HUES64 (cell line): ENCODE measurements around the gene CPPED1.
"Not testable (repeated sequence)": the region's sequence is repeated elsewhere in the genome, so short reads cannot be mapped to it uniquely, and the experiment has no call there.

Experiments
- H3K27ac ChIP-seq: 2 replicates; pipeline ENCODE4 v1.7.0; 2013; ENCODE audit warnings: low read depth, low read length, inconsistent platforms
- H3K27me3 ChIP-seq: 2 replicates; pipeline ENCODE4 v1.6.1; 2013; ENCODE audit warnings: mild to moderate bottlenecking, low read length; ENCODE audit not compliant: insufficient read depth
- H3K36me3 ChIP-seq: 2 replicates; pipeline ENCODE4 v1.6.1; 2013; ENCODE audit warnings: mild to moderate bottlenecking, low read length; ENCODE audit not compliant: insufficient read depth
- H3K4me1 ChIP-seq: 2 replicates; pipeline ENCODE4 v1.6.1; 2013; ENCODE audit warnings: mild to moderate bottlenecking, low read length, moderate library complexity; ENCODE audit not compliant: insufficient read depth
- H3K4me3 ChIP-seq: 2 replicates; pipeline ENCODE4 v1.5.1; 2013; ENCODE audit warnings: mild to moderate bottlenecking, low read length, moderate library complexity
- H3K9ac ChIP-seq: 2 replicates; pipeline ENCODE4 v1.6.1; 2013; ENCODE audit warnings: mild to moderate bottlenecking, low read depth, low read length
- H3K9me3 ChIP-seq: 2 replicates; pipeline ENCODE4 v1.6.1; 2013; ENCODE audit warnings: low read depth, low read length; ENCODE audit not compliant: insufficient read depth
- WGBS: fragments of 150-250, 120-280 bp; methylation state at CpG from one replicate; pipeline ENCODE4 v1.1.7; 2013; ENCODE audit warnings: missing lambda C conversion rate; 5-methylcytosine and 5-hydroxymethylcytosine counted together

Gene CPPED1

GRCh38 chr16:12819126-12820117, 15.7 kb upstream of the CPPED1 start:
- Histone ChIP-seq H3K4me3 (no peak overlapping the region), H3K4me1 (no peaks in the 10 kb centered on the region), H3K27ac (no peak overlapping the region), H3K9me3 (no peaks in the 10 kb centered on the region), H3K36me3 (no peaks in the 10 kb centered on the region), H3K27me3 (no peaks in the 10 kb centered on the region), H3K9ac (no peak overlapping the region)
- WGBS: 61% methylated on average over 16 of the region's 18 CpGs

- Histone ChIP-seq H3K4me3 (no peak overlapping the region), H3K9me3 (no peaks in the 10 kb centered on the region), H3K27ac (no peak overlapping the region), H3K4me1 (no peaks in the 10 kb centered on the region), H3K36me3 (no peaks in the 10 kb centered on the region), H3K9ac (no peak overlapping the region), H3K27me3 (no peaks in the 10 kb centered on the region)
- 97% methylated on average over 4 of the region's 4 CpGs for WGBS
Observed at GRCh38 chr16:12818326-12818725, 14.6 kb upstream of the CPPED1 start.

GRCh38 chr16:12816791-12817214, 13.1 kb upstream of the CPPED1 start:
- not testable (repeated sequence) for H3K4me3 ChIP-seq, H3K9ac ChIP-seq, H3K27ac ChIP-seq, H3K9me3 ChIP-seq, H3K4me1 ChIP-seq, H3K27me3 ChIP-seq, H3K36me3 ChIP-seq
- 87% methylated on average over 4 of the region's 4 CpGs for WGBS

GRCh38 chr16:12815361-12815760, 11.7 kb upstream of the CPPED1 start:
- Histone ChIP-seq H3K27ac (no peak overlapping the region), H3K9me3 (no peaks in the 10 kb centered on the region), H3K36me3 (no peaks in the 10 kb centered on the region), H3K9ac (no peak overlapping the region), H3K27me3 (no peaks in the 10 kb centered on the region), H3K4me3 (no peak overlapping the region), H3K4me1 (no peaks in the 10 kb centered on the region)
- 87% methylated on average over 3 of the region's 3 CpGs for WGBS

- not testable (repeated sequence) for H3K27ac ChIP-seq, H3K4me3 ChIP-seq, H3K27me3 ChIP-seq, H3K9me3 ChIP-seq, H3K9ac ChIP-seq, H3K36me3 ChIP-seq, H3K4me1 ChIP-seq
- WGBS: 90% methylated on average over 3 of the region's 3 CpGs
Observed at GRCh38 chr16:12813734-12814133, 10.0 kb upstream of the CPPED1 start.

GRCh38 chr16:12813321-12813720, 9.6 kb upstream of the CPPED1 start:
- H3K9me3 ChIP-seq, H3K27me3 ChIP-seq, H3K36me3 ChIP-seq, H3K27ac ChIP-seq, H3K9ac ChIP-seq, H3K4me3 ChIP-seq, H3K4me1 ChIP-seq: not testable (repeated sequence)
- WGBS: 92% methylated on average over 5 of the region's 5 CpGs

GRCh38 chr16:12811441-12812383, 8.0 kb upstream of the CPPED1 start:
- no peaks in the 10 kb centered on the region for H3K4me1 ChIP-seq
- H3K4me3 ChIP-seq: no peak overlapping the region
- H3K27me3 ChIP-seq: no peaks in the 10 kb centered on the region
- 95% methylated on average over 5 of the region's 5 CpGs for WGBS
- no peaks in the 10 kb centered on the region for H3K9me3 ChIP-seq
- H3K27ac ChIP-seq: no peak overlapping the region
- no peak overlapping the region for H3K9ac ChIP-seq
- H3K36me3 ChIP-seq: no peaks in the 10 kb centered on the region

- Histone ChIP-seq H3K27ac (no peak overlapping the region), H3K9ac (no peak overlapping the region), H3K27me3 (no peaks in the 10 kb centered on the region), H3K4me1 (peaks cover 5% of the 10 kb centered on the region; the same call in 1 of the 2 replicates), H3K9me3 (no peaks in the 10 kb centered on the region), H3K4me3 (no peak overlapping the region), H3K36me3 (no peaks in the 10 kb centered on the region)
- WGBS: 96% methylated on average over 2 of the region's 2 CpGs
Observed at GRCh38 chr16:12805066-12805465, 1.4 kb upstream of the CPPED1 start.

- Histone ChIP-seq H3K9me3 (no peaks in the 10 kb centered on the region), H3K4me1 (peaks cover 5% of the 10 kb centered on the region; the same call in 1 of the 2 replicates), H3K9ac (no peak overlapping the region), H3K4me3 (peak overlapping the region; percentile 85; the same call in 1 of the 2 replicates), H3K36me3 (no peaks in the 10 kb centered on the region), H3K27me3 (no peaks in the 10 kb centered on the region), H3K27ac (no peak overlapping the region)
- WGBS: 92% methylated on average over 9 of the region's 9 CpGs
Observed at GRCh38 chr16:12804395-12804794, 708 bp upstream of the CPPED1 start.

- Histone ChIP-seq H3K9me3 (no peaks in the 10 kb centered on the region), H3K36me3 (no peaks in the 10 kb centered on the region), H3K4me1 (peaks cover 5% of the 10 kb centered on the region; the same call in 1 of the 2 replicates), H3K9ac (peak overlapping the region; percentile 80), H3K27ac (no peak overlapping the region), H3K27me3 (no peaks in the 10 kb centered on the region), H3K4me3 (peak overlapping the region; percentile 85)
- 78% methylated on average over 6 of the region's 6 CpGs for WGBS
Observed at GRCh38 chr16:12802661-12803060, 1.0 kb downstream of the CPPED1 start.

- Histone ChIP-seq H3K4me3 (no peak overlapping the region), H3K4me1 (peaks cover 5% of the 10 kb centered on the region; the same call in 1 of the 2 replicates), H3K27me3 (no peaks in the 10 kb centered on the region), H3K9ac (no peak overlapping the region), H3K36me3 (no peaks in the 10 kb centered on the region), H3K9me3 (no peaks in the 10 kb centered on the region), H3K27ac (no peak overlapping the region)
- WGBS: 98% methylated on average over 9 of the region's 9 CpGs
Observed at GRCh38 chr16:12802048-12802447, 1.6 kb downstream of the CPPED1 start.
